NCI-H446 (cell line): ENCODE measurements around the gene BANF1.
"Not testable (repeated sequence)": the region's sequence is repeated elsewhere in the genome, so short reads cannot be mapped to it uniquely, and the experiment has no call there.

Source experiments
- DNase-seq, 2 experiments: peaks; one replicate each; lab custom pipeline; 2025; lab: John Stamatoyannopoulos, UW

BANF1 gene

DNA sequence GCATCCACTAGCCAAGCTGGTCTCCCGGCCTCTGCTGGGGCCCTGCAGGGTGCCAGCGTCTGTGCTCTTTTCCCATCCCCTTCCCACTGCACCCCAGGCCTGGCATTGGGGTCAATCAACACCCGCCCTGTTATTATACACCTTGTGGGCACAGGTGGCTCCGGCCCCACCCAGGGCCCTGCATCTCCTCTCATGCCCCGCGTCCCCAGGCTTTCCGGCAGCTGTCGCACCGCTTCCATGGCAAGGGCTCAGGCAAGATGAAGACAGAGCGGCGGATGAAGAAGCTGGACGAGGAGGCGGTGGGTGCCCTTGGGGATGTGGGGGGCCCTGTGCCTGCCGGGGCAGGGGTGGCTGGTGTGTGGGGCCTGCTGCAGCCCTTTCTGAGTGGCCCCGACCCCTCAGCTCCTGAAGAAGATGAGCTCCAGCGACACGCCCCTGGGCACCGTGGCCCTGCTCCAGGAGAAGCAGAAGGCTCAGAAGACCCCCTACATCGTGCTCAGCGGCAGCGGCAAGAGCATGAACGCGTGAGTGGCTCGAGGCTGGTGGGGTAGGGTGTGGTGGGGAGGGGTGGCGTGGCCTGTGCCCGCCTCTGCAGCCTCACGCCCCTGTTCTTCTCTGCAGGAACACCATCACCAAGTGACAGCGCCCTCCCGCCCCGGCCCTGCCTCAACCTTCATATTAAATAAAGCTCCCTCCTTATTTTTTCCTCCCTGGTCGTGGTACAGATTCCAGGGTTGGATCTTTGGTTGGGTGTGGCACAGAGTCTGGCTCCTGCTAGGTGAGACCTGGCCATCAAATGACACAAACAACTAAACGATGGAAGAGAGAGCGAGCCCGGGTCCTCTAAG is 23.7 kb upstream of the BANF1 start:
- no peak for DNase-seq

DNA sequence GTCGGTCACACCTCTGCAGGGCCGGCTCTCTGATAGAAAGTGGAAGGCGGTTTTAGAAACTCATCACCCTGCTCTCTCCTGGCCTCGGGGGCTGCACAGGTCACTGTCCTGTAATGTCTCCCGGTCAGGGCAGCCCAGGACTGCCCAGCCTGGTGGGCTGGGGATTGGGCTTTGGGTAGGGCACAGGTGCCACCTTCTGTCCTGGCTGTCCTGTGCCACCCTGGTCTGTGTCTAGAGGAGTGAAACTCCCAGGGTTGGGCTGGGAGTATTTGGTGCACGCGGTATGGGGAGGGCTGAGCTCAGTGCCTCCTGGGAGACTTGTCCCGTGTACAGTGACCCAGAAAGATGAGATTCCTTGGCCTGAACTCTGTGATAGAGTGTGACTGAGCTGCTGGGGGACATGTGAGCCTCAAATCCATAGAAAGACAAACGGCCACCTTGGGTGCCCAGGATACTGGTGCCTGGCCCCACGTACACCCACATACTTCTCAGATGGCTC is 23.0 kb upstream of the BANF1 start:
- no peak for DNase-seq

DNA sequence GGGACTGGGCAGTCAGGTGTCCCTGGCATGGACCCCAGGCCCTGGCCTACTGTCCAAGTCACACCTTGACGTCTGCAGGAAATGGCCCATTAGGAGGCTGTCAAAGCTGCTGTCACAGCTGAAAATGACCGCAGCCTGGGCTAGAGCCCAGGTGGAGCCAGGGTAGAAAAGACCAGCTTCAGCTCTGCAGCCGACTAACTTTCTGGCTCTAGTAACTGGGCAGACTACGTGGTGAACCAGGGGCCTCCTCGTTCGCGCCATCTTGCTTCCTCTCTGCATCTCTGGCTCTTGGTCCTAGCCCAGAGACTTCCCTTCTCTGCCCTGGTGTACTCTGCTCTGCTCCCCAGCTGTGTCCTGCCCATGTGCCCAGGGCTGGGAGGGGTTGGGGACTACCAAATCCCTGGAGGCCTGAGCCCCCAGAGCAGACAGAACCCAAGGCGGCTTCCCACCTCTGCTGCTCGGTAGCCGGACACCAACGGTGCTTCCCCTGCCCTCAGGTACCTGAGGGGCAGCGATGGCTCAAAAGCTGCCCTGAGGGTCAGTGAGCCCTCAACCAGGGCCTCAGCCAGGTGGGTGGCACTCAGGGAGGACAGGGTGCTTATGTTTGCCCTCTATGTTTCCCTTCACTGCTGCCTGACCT is 21.1 kb upstream of the BANF1 start:
- DNase-seq, result no peak

DNA sequence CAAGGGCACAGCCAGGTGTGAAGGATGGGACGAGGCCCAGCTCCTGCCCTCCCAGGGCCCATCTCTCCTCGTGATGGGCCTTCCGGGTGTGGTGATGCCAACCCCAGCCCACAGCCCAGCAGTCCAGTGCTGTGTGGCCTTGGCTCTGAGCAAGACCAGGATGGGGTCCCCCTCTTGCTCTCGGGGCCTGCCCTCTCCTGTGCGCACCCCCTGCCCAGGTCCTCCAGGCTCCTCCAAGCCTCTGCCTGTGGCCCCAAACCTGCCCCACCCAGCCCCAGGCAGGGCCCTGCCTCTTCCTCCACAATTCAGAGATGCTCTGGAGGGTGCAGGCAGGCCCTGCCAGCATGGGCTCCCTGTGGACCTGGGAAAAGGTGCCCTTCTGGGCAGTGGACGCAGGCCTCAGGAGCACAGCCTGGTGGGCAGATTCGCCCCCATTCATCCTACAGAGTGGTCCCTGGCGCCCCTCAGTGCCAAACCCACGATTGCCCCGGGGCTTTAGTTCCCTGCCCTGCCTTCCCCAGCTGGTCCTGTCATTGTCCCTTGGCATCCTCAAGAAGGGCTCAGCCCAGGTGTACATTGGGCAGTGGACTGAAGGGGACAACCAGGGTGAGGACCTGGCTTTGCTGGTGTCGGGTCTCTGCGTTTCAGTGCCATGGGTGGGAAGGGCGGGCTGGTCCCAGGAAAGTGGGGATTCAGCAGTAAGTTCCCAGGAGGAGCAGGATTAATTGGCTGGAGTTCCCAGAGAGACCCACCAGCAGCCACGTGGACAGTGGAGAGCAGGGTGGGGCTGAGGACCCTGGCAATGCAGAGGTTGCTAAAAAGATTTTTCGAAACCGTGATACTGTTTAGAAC is 20.1 kb upstream of the BANF1 start:
- no peak for DNase-seq

DNA sequence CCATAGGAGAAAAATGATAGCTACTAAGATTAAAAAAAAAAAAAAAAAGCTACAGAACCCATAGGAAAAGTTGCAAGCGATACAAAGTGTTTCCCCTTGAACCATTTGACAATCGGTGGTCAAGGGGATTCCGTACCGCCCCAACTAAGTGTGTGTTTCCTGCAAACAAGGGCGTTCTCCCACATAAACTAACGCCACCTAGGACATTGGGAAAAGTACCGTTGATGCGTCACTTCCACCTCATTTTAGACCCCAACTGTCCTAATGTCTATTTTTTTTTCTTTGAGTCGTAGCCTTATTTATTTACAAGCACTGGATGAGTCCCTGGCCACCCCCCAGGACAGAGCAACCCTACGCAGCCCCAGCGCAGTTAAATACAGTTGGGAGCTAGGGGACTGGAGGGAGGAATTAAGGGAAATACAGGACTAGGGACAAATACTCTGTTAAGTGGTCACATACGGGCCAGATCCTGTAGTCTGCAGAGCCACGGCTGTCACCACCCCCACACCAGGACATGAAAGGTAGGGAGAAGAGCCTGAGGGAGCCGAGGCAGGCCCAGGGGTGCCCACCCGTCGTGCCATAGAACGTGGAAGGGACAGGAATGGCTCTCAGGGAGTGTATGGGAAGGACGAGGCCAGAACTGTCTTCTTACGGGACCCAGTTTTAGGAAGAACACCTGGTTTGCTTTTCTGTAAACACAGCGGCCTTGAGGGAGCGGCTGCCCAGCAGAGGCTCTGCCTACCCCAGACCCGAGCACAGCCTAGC is 19.3 kb upstream of the BANF1 start:
- no peak for DNase-seq

DNA sequence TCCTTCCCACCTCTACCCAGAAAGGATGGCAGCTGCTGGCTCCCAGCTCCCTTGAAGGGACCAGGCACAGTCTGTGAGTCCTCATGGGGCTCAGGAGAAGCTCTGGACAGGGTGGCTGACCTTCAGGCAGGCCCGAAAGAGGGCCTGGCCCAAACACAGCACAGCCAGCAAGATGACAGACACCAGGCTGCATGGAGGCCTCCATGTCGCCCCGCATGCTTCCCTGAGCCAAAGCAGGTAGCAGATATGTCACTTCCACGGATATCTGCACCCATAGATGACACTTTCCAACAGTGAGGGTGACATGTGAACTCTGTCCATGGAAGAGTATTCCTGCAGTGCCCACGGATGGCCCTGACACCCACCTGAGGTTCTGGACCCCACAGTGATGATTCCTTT is 18.7 kb upstream of the BANF1 start:
- DNase-seq, result no peak

DNA sequence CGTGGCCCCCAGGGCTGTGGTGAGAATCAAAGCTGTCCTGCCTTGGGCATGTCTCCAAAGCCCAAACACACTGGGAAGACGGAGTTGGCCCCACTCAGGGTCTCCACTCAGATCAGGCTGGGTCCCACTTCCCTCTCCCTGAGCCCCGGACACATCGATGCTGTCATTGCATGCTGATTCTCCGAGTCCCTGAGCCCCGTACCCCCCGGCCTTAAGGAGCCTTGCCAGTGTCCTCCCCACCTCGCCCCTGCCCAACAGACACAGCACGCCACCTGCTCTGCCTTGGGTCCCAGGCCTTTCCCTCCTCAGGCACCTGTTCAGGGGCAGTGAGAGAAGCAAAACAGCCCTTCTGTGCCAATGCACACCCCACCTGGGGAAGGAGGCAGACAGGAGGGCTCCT is 15.0 kb upstream of the BANF1 start:
- DNase-seq, result no peak

DNA sequence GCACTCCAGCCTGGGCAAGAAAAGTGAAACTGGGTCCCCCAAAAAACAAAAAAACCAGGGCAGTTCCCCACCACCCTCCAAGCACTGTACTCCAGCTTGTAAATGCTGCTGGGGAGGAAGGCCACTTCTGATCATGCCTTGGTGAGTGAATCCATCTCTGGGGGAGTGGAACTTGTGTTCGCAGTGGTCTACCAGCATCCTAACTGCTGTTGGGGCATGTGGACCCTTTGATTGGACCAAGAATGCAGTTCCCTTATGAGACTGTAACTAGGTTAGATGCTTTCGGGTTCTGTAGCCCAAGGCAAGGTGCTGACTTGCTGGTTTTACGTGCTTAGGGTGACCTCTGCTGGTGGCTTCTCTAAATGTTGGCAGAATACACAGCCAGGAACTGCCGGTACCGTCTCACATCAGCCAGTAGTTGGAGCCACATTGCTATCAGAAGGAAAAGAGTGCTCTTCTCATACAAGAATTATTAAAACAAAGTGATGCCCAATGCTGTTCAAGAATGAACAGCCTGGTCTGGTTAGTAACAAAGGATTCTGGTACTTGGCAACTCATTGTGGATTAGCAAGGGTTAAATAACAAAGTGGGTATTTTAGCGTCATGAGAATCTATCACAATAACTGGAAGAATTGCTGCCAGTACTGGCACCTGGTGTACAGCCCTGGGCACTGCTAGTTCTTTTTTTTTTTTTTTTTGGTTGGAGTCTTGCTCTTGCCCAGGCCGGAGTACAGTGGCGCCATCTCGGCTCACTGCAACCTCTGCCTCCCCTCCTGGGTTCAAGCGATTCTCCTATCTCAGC is 13.3 kb upstream of the BANF1 start:
- peak; percentile 96 for DNase-seq

DNA sequence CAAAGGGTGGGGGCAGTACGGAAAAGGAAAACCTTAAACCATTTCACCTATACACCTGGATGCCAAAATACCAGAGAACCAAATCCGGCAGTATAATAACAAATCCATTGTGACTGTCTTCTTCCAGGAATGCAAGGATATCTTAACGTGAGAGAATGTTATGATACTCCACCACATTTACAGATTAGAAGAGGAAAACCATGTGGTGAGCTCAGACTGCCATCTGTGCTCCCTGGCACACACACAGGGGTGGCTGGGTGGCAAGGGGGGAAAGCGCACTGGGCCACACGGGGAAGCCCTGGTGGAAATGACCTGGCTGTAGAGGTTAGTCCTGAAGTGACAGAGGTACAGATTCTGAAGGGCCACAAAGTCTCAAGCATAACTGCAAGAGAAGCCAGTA is 10.2 kb upstream of the BANF1 start:
- DNase-seq, result no peak

DNA sequence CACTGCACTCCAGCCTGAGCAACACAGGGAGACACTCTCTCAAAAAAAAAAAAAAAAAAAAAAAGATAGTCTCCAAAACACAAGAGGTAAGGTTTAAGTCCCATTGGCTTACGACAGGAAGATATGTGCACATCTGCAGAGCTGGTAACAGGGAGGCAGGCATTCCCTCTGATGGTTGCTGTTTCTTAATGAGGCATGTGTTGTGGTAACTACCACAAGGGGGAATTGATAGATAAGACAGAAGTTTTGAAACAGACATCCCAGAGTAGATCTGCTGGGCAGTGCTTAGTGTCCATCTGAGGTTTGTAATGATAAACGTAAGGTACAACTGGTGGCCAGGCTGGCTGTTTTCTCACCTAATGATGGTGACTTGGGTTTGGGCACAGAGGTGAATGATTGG is 5.0 kb upstream of the BANF1 start:
- no peak for DNase-seq

DNA sequence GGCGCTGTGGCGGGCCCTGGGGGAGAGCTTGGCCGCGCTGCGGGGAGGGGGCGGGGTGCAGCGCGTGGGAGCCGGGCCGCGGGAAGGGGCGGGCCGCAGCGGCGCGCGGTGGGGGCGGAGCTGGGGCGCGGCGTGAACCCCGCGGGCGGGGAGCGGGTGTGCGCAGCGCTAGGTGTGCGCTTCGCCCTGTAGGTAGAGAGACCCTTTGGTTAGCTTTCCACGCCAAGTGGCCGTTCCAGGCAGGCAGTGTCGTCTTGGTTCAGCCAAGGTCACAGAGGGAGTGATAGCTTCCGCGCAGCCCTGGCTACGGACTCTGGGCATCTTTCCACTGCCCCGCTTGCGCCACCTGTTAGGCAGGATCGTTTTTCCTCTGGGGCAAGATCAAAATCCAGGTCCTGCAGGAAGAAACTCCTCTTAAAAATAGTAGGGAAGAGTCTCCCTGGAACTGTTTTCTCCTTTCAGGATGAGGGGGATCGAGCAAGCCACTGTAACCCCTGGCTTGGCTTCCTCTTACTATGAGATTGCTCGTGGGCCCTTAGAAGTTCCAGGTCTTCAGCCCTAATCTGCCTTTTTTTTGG is 434 bp downstream of the BANF1 start:
- DNase-seq, result no peak

DNA sequence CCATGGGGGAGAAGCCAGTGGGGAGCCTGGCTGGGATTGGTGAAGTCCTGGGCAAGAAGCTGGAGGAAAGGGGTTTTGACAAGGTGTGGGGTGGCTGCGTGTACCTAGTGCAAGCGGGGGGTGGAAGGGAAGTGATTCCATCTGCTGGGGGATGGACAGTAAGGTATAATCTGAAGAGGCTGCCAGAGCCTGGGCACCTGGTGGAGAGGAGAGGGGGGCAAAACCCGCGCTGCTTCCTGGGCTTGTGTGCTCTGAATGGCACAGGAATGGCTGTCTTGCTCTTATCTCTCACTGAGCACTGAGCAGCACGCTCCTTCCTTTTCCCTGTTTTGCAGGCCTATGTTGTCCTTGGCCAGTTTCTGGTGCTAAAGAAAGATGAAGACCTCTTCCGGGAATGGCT is 988 bp downstream of the BANF1 start:
- no peak for DNase-seq

DNA sequence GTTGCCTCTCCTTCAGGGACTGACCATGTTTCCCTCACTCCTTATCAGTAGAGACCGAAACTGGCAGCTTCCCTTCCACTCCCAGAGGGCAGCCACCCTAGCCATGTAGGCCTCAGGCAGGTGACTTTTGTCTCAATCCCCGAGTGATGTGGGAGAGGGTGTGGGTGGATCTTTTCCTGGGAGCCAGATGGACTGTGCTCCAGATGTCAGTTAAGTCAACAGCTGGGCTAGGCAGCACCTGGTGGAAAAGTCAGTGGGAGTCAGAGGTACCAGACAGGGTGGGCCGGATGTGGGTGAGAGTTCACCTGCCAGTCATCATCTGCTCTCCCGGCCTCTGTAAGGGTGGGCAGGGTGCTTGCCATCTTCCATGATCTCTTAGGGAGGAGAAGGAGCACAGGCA is 1.9 kb downstream of the BANF1 start:
- no peak for DNase-seq

DNA sequence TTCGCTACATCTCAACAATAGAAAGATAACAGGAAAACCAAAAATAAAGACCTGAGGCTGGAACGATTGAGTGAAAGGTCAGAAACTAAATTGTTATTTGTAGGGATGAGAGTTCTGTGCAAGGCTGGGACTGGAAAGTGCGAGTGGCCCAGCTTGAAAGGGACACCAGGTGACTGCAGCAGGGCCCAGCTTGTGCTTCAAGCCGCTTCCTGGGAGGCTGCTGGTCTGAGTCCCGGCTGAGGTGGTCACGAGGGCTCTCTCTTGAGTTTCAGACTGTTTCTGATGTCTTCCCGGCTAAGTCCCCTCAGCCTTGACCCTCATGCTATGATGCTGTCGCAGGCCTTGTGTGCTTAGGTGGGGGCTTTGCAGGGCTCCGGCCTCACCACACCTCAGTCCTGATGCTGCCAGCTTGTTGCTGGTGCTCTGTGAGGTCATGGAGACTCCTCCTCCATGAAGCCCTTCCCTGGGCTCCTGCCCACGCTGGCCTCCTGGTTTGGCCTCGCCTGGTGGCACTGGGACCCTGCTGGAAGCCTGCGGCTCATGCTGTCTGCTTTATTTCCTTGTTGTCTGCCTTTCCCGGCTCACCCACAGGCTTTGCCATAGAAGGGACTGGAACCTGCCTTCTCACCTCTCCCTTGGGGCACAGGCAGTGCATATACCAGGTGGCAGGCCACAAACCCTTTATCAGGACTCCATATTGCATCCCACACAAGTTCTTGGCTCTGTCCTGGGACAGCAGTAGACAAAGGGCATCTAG is 4.0 kb downstream of the BANF1 start:
- no peak for DNase-seq

DNA sequence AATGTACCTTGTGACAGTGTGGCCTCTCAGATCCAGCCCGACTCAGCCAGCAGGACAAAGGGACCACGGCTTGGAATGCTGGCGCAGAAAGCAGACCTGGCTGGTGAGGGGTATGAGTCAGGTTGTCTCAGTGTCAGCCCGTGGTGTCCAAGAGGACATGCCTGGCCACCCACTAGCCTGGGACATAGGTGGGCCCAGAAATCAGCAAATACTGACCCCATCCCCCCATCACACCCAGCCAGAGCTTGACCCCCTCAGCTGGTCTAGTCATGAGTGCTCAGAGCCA is 4.5 kb downstream of the BANF1 start:
- DNase-seq, result no peak

DNA sequence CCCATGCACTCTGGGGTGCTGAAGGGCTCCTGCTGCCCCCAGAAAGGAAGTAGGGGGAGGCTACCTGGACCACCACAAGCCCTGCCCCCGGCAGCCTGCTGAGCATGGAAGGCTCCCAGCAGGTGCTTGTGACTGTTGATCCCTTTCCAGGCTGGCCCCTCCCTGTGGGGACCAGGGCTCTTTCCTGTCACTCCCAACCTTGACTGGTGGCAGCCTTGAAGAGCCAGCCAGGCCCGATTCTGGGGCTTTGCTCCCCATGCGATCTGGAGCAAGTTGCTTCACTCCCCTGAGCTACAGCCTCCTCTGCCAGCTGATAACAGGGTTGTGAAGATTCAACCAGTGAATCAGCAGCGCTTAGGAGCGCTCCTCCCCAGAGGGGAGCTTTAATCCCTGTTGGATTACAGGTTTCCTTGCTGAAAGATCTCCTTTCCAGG is 4.9 kb downstream of the BANF1 start:
- no peak for DNase-seq

DNA sequence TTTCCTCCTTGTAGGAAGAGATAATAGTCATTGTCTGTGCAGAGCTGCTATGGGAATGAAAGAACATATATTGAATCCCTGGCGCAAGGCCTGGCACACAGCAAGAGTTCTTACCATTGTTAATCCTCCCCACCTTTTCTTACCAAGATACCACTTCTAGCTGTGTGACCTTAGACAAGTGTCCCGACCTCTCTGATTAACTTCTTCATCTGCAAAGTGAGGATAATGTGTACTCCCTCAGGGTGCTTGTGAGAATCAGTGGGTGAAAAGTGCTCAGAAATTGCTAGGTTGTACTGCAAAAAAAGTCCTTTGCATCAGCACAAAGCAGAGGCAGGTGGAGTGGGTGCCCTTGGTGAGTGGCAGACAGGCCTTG is 5.8 kb downstream of the BANF1 start:
- no peak for DNase-seq

DNA sequence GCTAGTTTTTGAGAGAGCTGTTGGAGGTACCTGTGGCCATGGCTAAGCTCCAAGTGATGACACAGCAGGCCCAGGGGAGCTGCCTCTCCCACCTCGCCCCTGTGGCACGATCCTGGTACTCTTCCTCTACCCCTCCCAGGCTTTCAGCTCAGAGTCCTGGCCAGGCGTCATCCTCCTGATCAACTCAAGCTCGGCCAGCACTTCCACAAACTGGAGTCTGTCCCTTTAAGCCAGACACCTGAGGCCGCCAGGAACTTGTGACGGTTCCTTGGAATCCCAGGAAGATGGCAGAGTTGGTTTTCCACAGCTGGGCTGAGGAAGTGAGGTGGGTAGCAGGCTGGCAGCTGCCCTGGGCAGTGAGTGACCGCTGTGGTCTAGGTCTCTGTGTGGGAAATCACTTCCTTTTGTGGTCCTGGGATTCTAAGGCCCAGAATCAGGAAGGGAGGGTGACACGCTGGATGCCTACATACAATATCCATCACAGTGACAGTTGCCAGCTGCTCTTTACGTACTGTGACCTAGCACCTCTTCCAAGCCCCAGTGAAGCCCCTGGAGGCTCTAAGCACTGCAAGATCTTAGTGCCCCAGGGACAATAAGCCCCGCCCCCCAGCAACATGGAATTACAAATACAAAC is 6.3 kb downstream of the BANF1 start:
- no peak for DNase-seq

DNA sequence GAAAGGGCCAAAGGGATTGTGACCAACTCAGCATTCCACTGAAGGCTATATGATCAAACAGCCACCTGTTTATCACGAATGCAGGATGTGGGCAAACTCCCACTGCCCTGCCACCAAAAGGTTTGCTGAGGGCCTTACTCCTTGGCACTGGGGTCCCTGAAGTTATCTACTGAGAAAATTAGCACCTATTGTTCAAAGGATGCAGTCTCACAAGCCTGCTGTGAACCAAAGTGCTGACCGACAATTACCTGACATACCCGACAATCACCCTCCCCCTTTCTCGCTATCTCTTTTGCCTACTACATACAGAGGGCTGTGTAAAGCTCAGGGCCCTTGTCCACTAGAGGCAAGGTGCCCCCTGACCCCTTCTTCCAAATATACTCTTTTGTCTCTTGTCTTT is 7.7 kb downstream of the BANF1 start:
- DNase-seq, result not testable (repeated sequence)
